NCI-H82 treated with DMSO at 0.1 percent for 48 hours (cell line): ENCODE results near the gene LRRC4.

Experiments
- DNase-seq: peaks from one replicate; lab custom pipeline; 2025; ENCODE audit not compliant: unreplicated experiment; lab: John Stamatoyannopoulos, UW

The LRRC4 gene

GRCh38 chr7:128060018-128060417, 28.8 kb upstream of the LRRC4 start:
- DNase-seq = no peak

GRCh38 chr7:128059143-128059988, 28.1 kb upstream of the LRRC4 start:
- no peak for DNase-seq

DNA sequence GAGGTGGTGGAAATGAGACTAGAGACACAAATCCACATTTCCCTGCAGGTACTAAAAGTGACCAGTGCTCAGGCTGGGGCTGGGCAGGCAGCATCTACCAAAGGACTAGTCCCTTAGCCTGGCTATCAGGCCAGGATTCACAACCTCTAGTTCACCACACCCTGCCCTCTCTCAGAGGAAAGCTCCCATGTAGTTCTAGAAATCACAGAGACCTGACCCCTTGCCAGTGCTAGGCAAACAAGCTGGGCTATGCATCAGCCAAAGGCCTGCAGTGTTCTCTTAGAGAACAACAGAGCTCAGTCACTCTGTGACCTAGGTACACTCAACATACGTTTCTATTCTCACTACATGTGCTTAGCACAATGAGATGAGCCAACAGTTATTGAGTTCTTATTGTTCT, 26.7 kb upstream of the LRRC4 start:
- DNase-seq = no peak

DNA sequence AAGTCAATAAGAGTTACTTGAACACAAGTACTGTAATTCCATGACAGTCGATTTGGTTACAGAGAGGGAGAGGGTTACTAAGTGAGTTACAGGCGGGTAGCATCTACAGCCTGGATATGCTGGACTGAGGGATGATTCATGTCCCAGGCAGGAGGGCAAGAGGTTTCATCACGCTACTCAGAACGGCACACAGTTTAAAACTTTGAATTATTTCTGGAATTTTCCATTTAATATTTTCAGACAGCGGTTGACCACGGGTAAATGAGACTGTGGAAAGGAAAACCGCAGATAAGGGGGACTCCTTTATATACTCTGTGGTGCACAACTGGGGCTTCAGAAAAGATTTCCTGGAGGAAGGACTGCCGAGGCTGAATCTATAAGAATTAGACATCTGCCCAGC, 25.7 kb upstream of the LRRC4 start:
- no peak for DNase-seq

- DNase-seq = no peak
These were observed 24.4 kb upstream of the LRRC4 start for GRCh38 chr7:128055637-128056036.

- no peak for DNase-seq
These were observed 23.3 kb upstream of the LRRC4 start for GRCh38 chr7:128054511-128054910.

DNA sequence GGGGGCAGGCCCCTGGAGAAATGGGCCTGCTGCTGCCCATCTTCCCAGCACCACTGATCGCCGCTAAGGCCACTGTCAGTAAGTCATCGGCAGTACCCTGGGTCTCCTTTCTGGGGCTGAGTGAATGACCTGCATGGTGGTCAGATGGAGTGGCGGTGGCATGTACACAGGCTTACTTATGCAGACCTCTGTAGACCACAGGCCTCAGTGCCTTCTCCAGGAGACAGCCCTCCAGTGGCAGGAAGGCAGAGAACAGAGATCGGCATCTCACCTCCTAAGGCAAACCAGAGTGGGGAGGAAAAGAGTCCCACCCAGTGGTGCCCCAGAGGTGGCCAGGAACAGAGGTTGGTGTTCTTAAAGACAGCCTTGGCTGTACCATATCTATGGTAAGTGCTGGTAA, 22.8 kb upstream of the LRRC4 start:
- no peak for DNase-seq

GRCh38 chr7:128053023-128053422, 21.8 kb upstream of the LRRC4 start:
- peak; percentile 73 for DNase-seq

DNA sequence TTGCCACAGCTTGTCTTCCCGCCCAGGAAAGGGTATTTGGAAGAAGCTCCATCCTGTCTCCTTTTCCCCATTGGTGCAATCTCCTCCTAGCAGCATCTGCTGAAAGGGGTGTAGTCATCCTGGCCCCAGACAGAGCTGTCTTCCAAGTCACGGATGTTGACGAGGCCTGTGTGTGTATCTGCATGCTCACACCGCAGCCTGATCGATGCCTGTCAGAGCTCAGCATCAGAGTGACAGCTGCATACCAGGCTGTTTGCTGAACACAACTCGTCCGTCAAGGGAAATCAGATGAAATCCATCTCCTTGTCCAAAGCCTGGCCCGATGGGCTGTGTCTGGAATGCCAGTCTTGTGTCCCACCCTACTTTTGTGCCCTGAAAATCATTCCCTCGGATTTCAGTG, 21.2 kb upstream of the LRRC4 start:
- DNase-seq = no peak

- no peak for DNase-seq
These were observed 14.5 kb upstream of the LRRC4 start for GRCh38 chr7:128045766-128046165.

- no peak for DNase-seq
These were observed 13.9 kb upstream of the LRRC4 start for GRCh38 chr7:128045158-128045557.

GRCh38 chr7:128044064-128044463, 12.8 kb upstream of the LRRC4 start:
- no peak for DNase-seq

- no peak for DNase-seq
These were observed 10.8 kb upstream of the LRRC4 start for GRCh38 chr7:128042012-128042411.

DNA sequence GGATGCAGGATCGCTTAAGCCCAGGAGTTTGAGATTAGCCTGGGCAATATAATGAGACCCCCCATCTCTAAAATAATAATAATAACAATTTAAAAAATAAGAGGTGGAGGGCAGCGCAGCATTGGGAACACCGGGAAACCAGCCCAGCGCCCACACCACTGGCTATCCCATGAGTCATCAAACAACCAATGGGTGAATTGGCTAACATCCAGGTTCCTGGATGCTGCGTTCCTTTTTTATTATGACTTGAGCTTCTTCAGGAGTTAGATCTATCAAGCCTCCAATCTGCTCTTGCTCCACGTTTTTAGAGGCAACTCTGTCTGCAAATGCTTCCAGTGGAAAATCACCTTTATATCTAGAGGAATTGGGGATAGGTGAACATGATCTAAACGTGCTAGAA, 10.0 kb upstream of the LRRC4 start:
- DNase-seq = no peak

GRCh38 chr7:128040205-128040604, 9.0 kb upstream of the LRRC4 start:
- no peak for DNase-seq

DNA sequence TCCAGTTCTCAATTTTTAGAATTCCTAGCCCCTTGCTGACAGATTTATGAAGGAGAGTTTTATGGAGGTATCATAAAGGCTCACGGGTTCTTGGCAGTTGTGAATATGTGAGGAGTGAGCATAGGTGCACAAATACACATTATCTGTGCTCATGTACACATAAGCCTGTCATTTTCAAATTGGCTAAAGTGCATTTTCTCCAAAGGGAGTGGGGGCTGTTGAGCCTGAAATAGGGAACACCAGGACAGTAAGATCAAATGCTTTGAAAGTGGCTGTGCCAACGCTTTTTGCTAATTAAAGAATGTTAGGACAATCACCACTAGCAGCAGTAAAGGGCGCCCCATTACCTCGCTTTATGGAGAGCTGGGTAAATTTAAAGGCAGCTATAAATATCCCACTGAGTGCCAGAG, 8.3 kb upstream of the LRRC4 start:
- no peak for DNase-seq

- no peak for DNase-seq
These were observed 6.8 kb upstream of the LRRC4 start for GRCh38 chr7:128037880-128038619.

GRCh38 chr7:128037081-128037480, 5.8 kb upstream of the LRRC4 start:
- peak; percentile 8 for DNase-seq

- DNase-seq = no peak
These were observed 5.1 kb upstream of the LRRC4 start for GRCh38 chr7:128036226-128036940.

GRCh38 chr7:128035712-128036111, 4.5 kb upstream of the LRRC4 start:
- peak; percentile 5 for DNase-seq

GRCh38 chr7:128034825-128035224, 3.6 kb upstream of the LRRC4 start:
- DNase-seq = no peak

GRCh38 chr7:128033246-128033645, 2.0 kb upstream of the LRRC4 start:
- DNase-seq = no peak
